IMR-90 (cell line): ENCODE results near the gene ACSS1. TPM values are rescaled to one million over a fixed set of nuclear protein-coding genes. Genes with fewer than 3 reads are reported as not detected.

Experiments
- ATAC-seq: fragments of 200-7000 bp; cut with Tn5 transposase; 2 replicates; pipeline ENCODE4 v1.9.1; 2020; ENCODE audit warnings: low read depth, mild to moderate bottlenecking, moderate library complexity
- BruUV-seq: library from RNA; stranded (reverse); fragments of 400-500 nt; replicated peaks from 2 replicates; lab custom pipeline; 2021; lab: Mats Ljungman, UMichigan
- CTCF ChIA-PET: fragments of 300-600 bp; formaldehyde crosslinking; extraction: SDS; loops from one replicate; lab custom pipeline; 2021; ENCODE audit warnings: antibody characterized with exemption; lab: Yijun Ruan, JAX
- POLR2A ChIA-PET: fragments of 300-600 bp; sonication (Branson Sonifier 250); formaldehyde crosslinking; loops from one replicate; lab custom pipeline; 2022; ENCODE audit warnings: antibody characterized with exemption; ENCODE audit not compliant: unreplicated experiment; lab: Charles Lee
- DNase-seq: peaks from one replicate; pipeline ENCODE4 v3.0.0; 2013
- H2AFZ ChIP-seq: replicated peaks from 2 replicates; pipeline ENCODE3; 2013; ENCODE audit warnings: low read length, mild to moderate bottlenecking; ENCODE audit not compliant: poor library complexity
- H2AK5ac ChIP-seq: 2 replicates; pipeline ENCODE4 v1.6.1; 2013; ENCODE audit warnings: low read depth, low read length, inconsistent platforms
- H2AK9ac ChIP-seq: replicated peaks from 2 replicates; pipeline ENCODE3; 2013; ENCODE audit warnings: mild to moderate bottlenecking, low read depth, low read length, moderate library complexity; ENCODE audit not compliant: poor library complexity
- H2BK120ac ChIP-seq: 2 replicates; pipeline ENCODE4 v1.6.1; 2013; ENCODE audit warnings: low read depth, low read length, inconsistent platforms
- H2BK15ac ChIP-seq: 3 replicates; pipeline ENCODE4 v1.6.1; 2013; ENCODE audit warnings: low read depth, low read length, inconsistent platforms
- H2BK20ac ChIP-seq: 2 replicates; pipeline ENCODE4 v1.6.1; 2013; ENCODE audit warnings: low read depth, mild to moderate bottlenecking, inconsistent platforms, low read length, moderate library complexity
- H2BK5ac ChIP-seq: 2 replicates; pipeline ENCODE4 v1.6.1; 2013; ENCODE audit warnings: mild to moderate bottlenecking, low read depth, low read length, inconsistent platforms; ENCODE audit not compliant: poor library complexity, severe bottlenecking
- H3K14ac ChIP-seq: replicated peaks from 2 replicates; pipeline ENCODE4 v1.6.1; 2013; ENCODE audit warnings: low read depth, low read length, inconsistent platforms
- H3K18ac ChIP-seq: 2 replicates; pipeline ENCODE4 v1.6.1; 2013; ENCODE audit warnings: low read depth, low read length, control low read depth
- H3K23ac ChIP-seq: 2 replicates; pipeline ENCODE4 v1.6.1; 2013; ENCODE audit warnings: low read depth, low read length, inconsistent platforms
- H3K27ac ChIP-seq: 2 replicates; pipeline ENCODE4 v1.5.1; 2013; ENCODE audit warnings: mild to moderate bottlenecking, control low read depth, low read length; ENCODE audit not compliant: insufficient read depth
- H3K27me3 ChIP-seq: 2 replicates; pipeline ENCODE4 v1.6.1; 2013; ENCODE audit warnings: low read length; ENCODE audit not compliant: control insufficient read depth, insufficient read depth
- H3K36me3 ChIP-seq: 2 replicates; pipeline ENCODE4 v1.6.1; 2013; ENCODE audit warnings: low read length, mixed read lengths; ENCODE audit not compliant: control insufficient read depth, insufficient read depth
- H3K4ac ChIP-seq: 2 replicates; pipeline ENCODE4 v1.6.1; 2013; ENCODE audit warnings: low read depth, low read length, inconsistent platforms
- H3K4me1 ChIP-seq: 2 replicates; pipeline ENCODE4 v1.6.1; 2013; ENCODE audit warnings: low read length, mixed read lengths; ENCODE audit not compliant: control insufficient read depth, insufficient read depth
- H3K4me2 ChIP-seq: 2 replicates; pipeline ENCODE4 v1.6.1; 2013; ENCODE audit warnings: low read depth, mild to moderate bottlenecking, control low read depth, low read length, moderate library complexity
- H3K4me3 ChIP-seq: 2 replicates; pipeline ENCODE4 v1.5.1; 2013; ENCODE audit warnings: low read depth, mild to moderate bottlenecking, control low read depth, low read length, moderate library complexity; ENCODE audit not compliant: insufficient read depth
- H3K56ac ChIP-seq: 2 replicates; pipeline ENCODE4 v1.6.1; 2013; ENCODE audit warnings: low read length, inconsistent platforms; ENCODE audit not compliant: insufficient read depth; ENCODE audit errors: extremely low read depth
- H3K79me1 ChIP-seq, 2 experiments: 2 replicates each; pipeline ENCODE4 v1.6.1; 2013; ENCODE audit warnings: low read length in 2 of 2, inconsistent platforms in 1 of 2, low read depth in 1 of 2
- H3K9ac ChIP-seq: 2 replicates; pipeline ENCODE4 v1.6.1; 2013; ENCODE audit warnings: low read depth, low read length, control low read depth
- H3K9me1 ChIP-seq: 2 replicates; pipeline ENCODE4 v1.6.1; 2013; ENCODE audit warnings: low read length, inconsistent platforms; ENCODE audit not compliant: insufficient read depth
- H3K9me3 ChIP-seq: 2 replicates; pipeline ENCODE4 v1.6.1; 2013; ENCODE audit warnings: low read length; ENCODE audit not compliant: control insufficient read depth, insufficient read depth
- H4K20me1 ChIP-seq: 2 replicates; pipeline ENCODE4 v1.6.1; 2013; ENCODE audit warnings: low read length, inconsistent platforms; ENCODE audit not compliant: insufficient read depth
- H4K5ac ChIP-seq: 2 replicates; pipeline ENCODE4 v1.6.1; 2013; ENCODE audit warnings: mild to moderate bottlenecking, low read depth, low read length, control low read depth
- H4K8ac ChIP-seq, 2 experiments: 2 replicates each; pipeline ENCODE4 v1.6.1; 2013; ENCODE audit warnings: low read depth in 2 of 2, low read length in 2 of 2, control low read depth in 1 of 2, inconsistent platforms in 1 of 2
- H4K91ac ChIP-seq: 2 replicates; pipeline ENCODE4 v1.6.1; 2013; ENCODE audit warnings: low read depth, low read length, inconsistent platforms; ENCODE audit not compliant: insufficient read depth
- BHLHE40 ChIP-seq: fragments of 150-350 bp; IDR thresholded peaks from 2 replicates; pipeline ENCODE4 v1.6.1; 2016; ENCODE audit warnings: mild to moderate bottlenecking, low read depth, low read length
- CEBPB ChIP-seq: IDR thresholded peaks from 2 replicates; pipeline ENCODE4 v1.6.1; 2012; ENCODE audit warnings: low read depth, low read length, improper control_type of control experiment
- CHD1 ChIP-seq: IDR thresholded peaks from 2 replicates; pipeline ENCODE4 v1.6.1; 2012; ENCODE audit warnings: low read depth, low read length, improper control_type of control experiment
- CTCF ChIP-seq: conservative IDR thresholded peaks from 2 replicates; pipeline ENCODE4 v1.5.1; 2012; ENCODE audit warnings: mild to moderate bottlenecking, low read depth, low read length, improper control_type of control experiment
- ELK1 ChIP-seq: fragments of 150-350 bp; IDR thresholded peaks from 2 replicates; pipeline ENCODE4 v1.6.1; 2016; ENCODE audit warnings: low read depth, mild to moderate bottlenecking, low read length, moderate library complexity, borderline replicate concordance
- FOS ChIP-seq: fragments of 150-350 bp; IDR thresholded peaks from 2 replicates; pipeline ENCODE4 v1.6.1; 2016; ENCODE audit warnings: low read depth, low read length
- MAFK ChIP-seq: IDR thresholded peaks from 2 replicates; pipeline ENCODE4 v1.6.1; 2012; ENCODE audit warnings: low read depth, low read length, improper control_type of control experiment
- MAZ ChIP-seq: IDR thresholded peaks from 2 replicates; pipeline ENCODE4 v1.6.1; 2012; ENCODE audit warnings: low read depth, mild to moderate bottlenecking, low read length, improper control_type of control experiment, moderate library complexity, borderline replicate concordance
- MXI1 ChIP-seq: IDR thresholded peaks from 2 replicates; pipeline ENCODE4 v1.6.1; 2012; ENCODE audit warnings: low read depth, mild to moderate bottlenecking, low read length, moderate library complexity, borderline replicate concordance
- NFE2L2 ChIP-seq: fragments of 150-350 bp; IDR thresholded peaks from 2 replicates; pipeline ENCODE4 v1.6.1; 2016; ENCODE audit warnings: low read depth, mild to moderate bottlenecking, low read length
- POLR2A ChIP-seq: IDR thresholded peaks from 2 replicates; pipeline ENCODE4 v1.6.1; 2012; ENCODE audit warnings: mild to moderate bottlenecking, low read depth, low read length
- RAD21 ChIP-seq: IDR thresholded peaks from 2 replicates; pipeline ENCODE4 v1.6.1; 2012; ENCODE audit warnings: low read length, improper control_type of control experiment
- RCOR1 ChIP-seq: IDR thresholded peaks from 2 replicates; pipeline ENCODE4 v1.6.1; 2012; ENCODE audit warnings: mild to moderate bottlenecking, low read length, improper control_type of control experiment; ENCODE audit not compliant: insufficient replicate concordance
- RFX5 ChIP-seq: IDR thresholded peaks from 2 replicates; pipeline ENCODE4 v1.8.0; 2012; ENCODE audit warnings: low read depth, mild to moderate bottlenecking, low read length, moderate library complexity
- SMC3 ChIP-seq: fragments of 150-350 bp; IDR thresholded peaks from 2 replicates; pipeline ENCODE4 v1.6.1; 2016; ENCODE audit warnings: low read depth, mild to moderate bottlenecking, antibody characterized with exemption, low read length, moderate library complexity
- USF2 ChIP-seq: fragments of 150-350 bp; IDR thresholded peaks from 2 replicates; pipeline ENCODE4 v1.6.1; 2017; ENCODE audit warnings: mild to moderate bottlenecking, antibody characterized with exemption, low read length, low read depth
- WGBS, 2 experiments: methylation state at CpG; one replicate each; pipeline versions ENCODE4 v1.1.5 to v1.1.7; 2013; ENCODE audit warnings: missing lambda C conversion rate in 2 of 2; ENCODE audit not compliant: insufficient read length in 1 of 2; ENCODE audit errors: extremely low coverage in 2 of 2; 5-methylcytosine and 5-hydroxymethylcytosine counted together
- dilution Hi-C: fragments of 300-500 bp; cut with HindIII; formaldehyde crosslinking; loops from one replicate; pipeline ENCODE4 v1.14.3; 2018; ENCODE audit warnings: low sequenced_read_pairs; ENCODE audit not compliant: unreplicated experiment
- in situ Hi-C: fragments of 300-500 bp; cut with MboI; formaldehyde crosslinking; loops from 3 replicates; pipeline ENCODE4 v1.14.3; 2019; ENCODE audit warnings: low sequenced_read_pairs, inconsistent platforms, mixed read lengths
- intact Hi-C: fragments of 100-400 bp; cut with micrococcal nuclease; formaldehyde crosslinking; loops from 2 replicates; pipeline ENCODE4 v1.10.0; 2022
- polyA plus RNA-seq, 3 experiments: library from polyadenylated mRNA; depleted of rRNA; stranded (reverse); fragments of >200 nt; gene quantifications; 2 replicates each; pipeline ENCODE4 v1.2.3, GENCODE V29; 2012; ENCODE audit warnings: low replicate concordance in 1 of 3
- total RNA-seq: library from RNA; depleted of rRNA; stranded (reverse); fragments of >200 nt; gene quantifications from 2 replicates; pipeline ENCODE4 v1.2.3, GENCODE V29; 2012

The ACSS1 gene
- total and polyA plus RNA-seq, 2 of the 4 experiments (the other 2 are of a cell fraction): 0.72 to 1.2 TPM

- intact Hi-C loops: no loop called here
- no peak overlapping the region for H4K8ac ChIP-seq
- H3K9ac ChIP-seq: no peak overlapping the region
Measured at GRCh38 chr20:25088267-25088666, 30.3 kb upstream of the ACSS1 start.

More at GRCh38 chr20:25088267-25088666, 30.3 kb upstream of the ACSS1 start:
- no peak overlapping the region for H4K5ac ChIP-seq
- WGBS, 2 experiments: no CpG with 5 or more reads among the region's 6 CpGs
- no peak overlapping the region for H2AK5ac ChIP-seq
- H3K23ac ChIP-seq: no peak overlapping the region
- no peak overlapping the region for H2BK15ac ChIP-seq
- no peak overlapping the region for H3K4ac ChIP-seq
- BruUV-seq: no TSS peak
- H3K79me1 ChIP-seq: no peaks in the 10 kb centered on the region
- H2BK20ac ChIP-seq: no peak overlapping the region
- H3K9me1 ChIP-seq: no peaks in the 10 kb centered on the region
- in situ Hi-C loops: no loop called here
- H3K18ac ChIP-seq: no peak overlapping the region
- no peak overlapping the region for H2AFZ ChIP-seq
- ATAC-seq (no peak), DNase-seq (no peak)
- H3K4me3 ChIP-seq: no peak overlapping the region
- H4K20me1 ChIP-seq: no peaks in the 10 kb centered on the region; the same call in 1 of the 2 replicates
- POLR2A ChIA-PET: no interaction called here
- no peaks in the 10 kb centered on the region for H3K9me3 ChIP-seq
- no peak overlapping the region for H2BK5ac ChIP-seq
- no peak overlapping the region for H3K14ac ChIP-seq
- CTCF ChIA-PET: no interaction called here
- no peaks in the 10 kb centered on the region for H3K36me3 ChIP-seq
- no peak overlapping the region for H4K91ac ChIP-seq
- H2BK120ac ChIP-seq: no peak overlapping the region
- no peaks in the 10 kb centered on the region; the same call in 1 of the 2 replicates for H3K4me1 ChIP-seq
- no peak overlapping the region for H3K27ac ChIP-seq
- no peak overlapping the region for H3K4me2 ChIP-seq
- no peak overlapping the region for H2AK9ac ChIP-seq
- H3K27me3 ChIP-seq: peaks cover 57% of the 10 kb centered on the region
- TF ChIP-seq BHLHE40 (no peak), POLR2A (no peak), ELK1 (no peak), MAFK (no peak), RCOR1 (no peak), SMC3 (no peak), RAD21 (no peak), MAZ (no peak), MXI1 (no peak), NFE2L2 (no peak), CHD1 (no peak), USF2 (no peak), CEBPB (no peak), RFX5 (no peak), FOS (no peak), CTCF (no peak)
- dilution Hi-C loops: no loop called here
- H3K56ac ChIP-seq: no peak overlapping the region
